ENCODE data around the gene GUCD1.

- no peak for TF ChIP-seq CTCF (IDR thresholded peaks at IDR 0.05)
- no peak for TF ChIP-seq POLR2A (IDR thresholded peaks at IDR 0.05)
- no peak for TF ChIP-seq POLR2AphosphoS5 (IDR thresholded peaks at IDR 0.05)
These were observed 8.3 kb upstream of the GUCD1 start for GRCh38 chr22:24563246-24563645.
